ENCODE data around the gene CASP14.

Gene CASP14

GRCh38 chr19:15042003-15042402 is 7.3 kb upstream of the CASP14 start:
- TF ChIP-seq ESRRG (CRISPR knock-in tag; IDR thresholded peaks at IDR 0.05) = no peak
- no peak for TF ChIP-seq ZFP30 (CRISPR knock-in tag; IDR thresholded peaks at IDR 0.05)
- no peak for TF ChIP-seq POU6F1 (CRISPR knock-in tag; IDR thresholded peaks at IDR 0.05; ENCODE audit: borderline replicate concordance, low read depth)
- ATAC-seq = no peak

GRCh38 chr19:15042826-15043225 is 6.5 kb upstream of the CASP14 start:
- no peak for ATAC-seq
- TF ChIP-seq ZC3H10 (CRISPR knock-in tag; IDR thresholded peaks at IDR 0.05) = no peak
- TF ChIP-seq ESRRG (CRISPR knock-in tag; IDR thresholded peaks at IDR 0.05) = no peak
- no peak for TF ChIP-seq GLIS3 (CRISPR knock-in tag; IDR thresholded peaks at IDR 0.05)
- TF ChIP-seq BACH2 (CRISPR knock-in tag; IDR thresholded peaks at IDR 0.05; ENCODE audit: borderline replicate concordance) = no peak
- no peak for TF ChIP-seq OSR1 (CRISPR knock-in tag; IDR thresholded peaks at IDR 0.05)
- TF ChIP-seq ZFP3 (CRISPR knock-in tag; IDR thresholded peaks at IDR 0.05) = no peak
- no peak for TF ChIP-seq POU6F1 (CRISPR knock-in tag; IDR thresholded peaks at IDR 0.05; ENCODE audit: borderline replicate concordance, low read depth)
- TF ChIP-seq PPARA (CRISPR knock-in tag; IDR thresholded peaks at IDR 0.05; ENCODE audit: borderline replicate concordance) = no peak
- TF ChIP-seq ZNF565 (CRISPR knock-in tag; conservative IDR thresholded peaks at IDR 0.05; ENCODE audit: low read depth) = no peak

DNA sequence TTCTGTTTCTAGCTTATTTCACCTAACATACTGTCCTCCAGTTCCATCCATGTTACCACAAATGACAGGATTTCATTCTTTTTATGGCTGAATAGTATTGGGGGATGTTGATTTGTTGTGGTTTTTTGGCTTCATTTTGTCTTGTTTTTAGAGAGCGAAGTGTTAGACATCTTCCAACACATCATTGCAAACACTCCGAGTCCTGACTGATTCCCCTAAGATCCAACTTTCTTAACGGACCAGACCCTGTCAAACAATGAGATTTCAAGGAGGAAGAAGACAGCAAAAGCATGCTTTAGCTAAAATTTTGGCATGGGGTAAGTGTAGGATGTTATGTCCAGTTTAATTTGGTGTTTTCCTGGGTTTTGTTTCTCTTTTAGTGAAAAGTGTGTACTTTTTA is 3.8 kb upstream of the CASP14 start:
- no peak for TF ChIP-seq ZFP3 (CRISPR knock-in tag; IDR thresholded peaks at IDR 0.05)
- TF ChIP-seq RARB (CRISPR knock-in tag; IDR thresholded peaks at IDR 0.05) = no peak
- TF ChIP-seq GLIS3 (CRISPR knock-in tag; IDR thresholded peaks at IDR 0.05) = no peak
- ATAC-seq = no peak

DNA sequence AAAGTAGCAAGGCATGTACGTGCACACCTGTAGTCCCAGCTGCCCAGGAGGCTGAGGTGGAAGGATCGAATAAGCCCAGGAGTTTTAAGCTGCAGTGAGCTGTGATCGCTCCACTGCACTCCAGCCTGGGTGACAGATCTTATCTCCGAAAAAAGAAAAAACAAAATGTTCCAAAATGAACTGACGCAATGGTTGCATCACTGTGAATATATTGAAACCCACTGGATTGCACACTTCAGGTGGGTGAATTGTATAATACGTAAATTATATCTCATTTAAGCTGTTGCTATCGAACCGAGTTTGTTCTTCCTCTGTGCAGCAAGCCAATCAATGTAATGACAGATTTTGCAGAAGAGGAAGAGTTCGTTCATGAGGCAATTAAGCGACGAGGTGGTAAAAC is 1.6 kb upstream of the CASP14 start:
- ATAC-seq = no peak
- TF ChIP-seq, protein P1, sequence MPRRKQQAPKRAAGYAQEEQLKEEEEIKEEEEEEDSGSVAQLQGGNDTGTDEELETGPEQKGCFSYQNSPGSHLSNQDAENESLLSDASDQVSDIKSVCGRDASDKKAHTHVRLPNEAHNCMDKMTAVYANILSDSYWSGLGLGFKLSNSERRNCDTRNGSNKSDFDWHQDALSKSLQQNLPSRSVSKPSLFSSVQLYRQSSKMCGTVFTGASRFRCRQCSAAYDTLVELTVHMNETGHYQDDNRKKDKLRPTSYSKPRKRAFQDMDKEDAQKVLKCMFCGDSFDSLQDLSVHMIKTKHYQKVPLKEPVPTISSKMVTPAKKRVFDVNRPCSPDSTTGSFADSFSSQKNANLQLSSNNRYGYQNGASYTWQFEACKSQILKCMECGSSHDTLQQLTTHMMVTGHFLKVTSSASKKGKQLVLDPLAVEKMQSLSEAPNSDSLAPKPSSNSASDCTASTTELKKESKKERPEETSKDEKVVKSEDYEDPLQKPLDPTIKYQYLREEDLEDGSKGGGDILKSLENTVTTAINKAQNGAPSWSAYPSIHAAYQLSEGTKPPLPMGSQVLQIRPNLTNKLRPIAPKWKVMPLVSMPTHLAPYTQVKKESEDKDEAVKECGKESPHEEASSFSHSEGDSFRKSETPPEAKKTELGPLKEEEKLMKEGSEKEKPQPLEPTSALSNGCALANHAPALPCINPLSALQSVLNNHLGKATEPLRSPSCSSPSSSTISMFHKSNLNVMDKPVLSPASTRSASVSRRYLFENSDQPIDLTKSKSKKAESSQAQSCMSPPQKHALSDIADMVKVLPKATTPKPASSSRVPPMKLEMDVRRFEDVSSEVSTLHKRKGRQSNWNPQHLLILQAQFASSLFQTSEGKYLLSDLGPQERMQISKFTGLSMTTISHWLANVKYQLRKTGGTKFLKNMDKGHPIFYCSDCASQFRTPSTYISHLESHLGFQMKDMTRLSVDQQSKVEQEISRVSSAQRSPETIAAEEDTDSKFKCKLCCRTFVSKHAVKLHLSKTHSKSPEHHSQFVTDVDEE (CRISPR knock-in tag; IDR thresholded peaks at IDR 0.05) = no peak
- TF ChIP-seq CREB5 (CRISPR knock-in tag; IDR thresholded peaks at IDR 0.05; ENCODE audit: low read depth) (no peak), PATZ1 (CRISPR knock-in tag; IDR thresholded peaks at IDR 0.05; ENCODE audit: borderline replicate concordance) (no peak), ISL1 (CRISPR knock-in tag; IDR thresholded peaks at IDR 0.05) (no peak), ZNF8 (CRISPR knock-in tag; IDR thresholded peaks at IDR 0.05) (no peak)

DNA sequence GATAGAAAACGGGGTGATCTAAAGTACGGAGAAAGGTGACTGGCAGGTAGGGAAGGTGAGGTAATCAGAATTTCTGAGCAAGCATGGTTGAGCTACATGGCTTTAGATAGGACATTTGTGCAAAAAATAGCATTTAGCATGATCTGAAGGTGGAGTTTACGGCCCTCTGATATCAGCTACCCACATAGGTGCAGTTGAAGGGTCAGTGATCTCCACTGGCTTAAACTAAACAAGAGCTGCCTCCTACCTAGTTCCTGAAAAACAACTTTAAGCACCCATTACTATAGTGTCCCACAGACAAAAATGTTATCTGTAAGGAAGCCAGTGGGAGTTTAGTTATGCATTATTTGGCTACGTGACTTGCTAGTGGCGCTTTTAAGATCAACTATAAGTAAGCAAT is 1.2 kb upstream of the CASP14 start:
- ATAC-seq = no peak
- no peak for TF ChIP-seq SNAI2 (CRISPR knock-in tag; IDR thresholded peaks at IDR 0.05)

All from SK-N-SH treated with all-trans-retinoic acid at 6 μM for 48 hours (cell line).